ENCODE results near the gene UBR7.
"Not testable (repeated sequence)": the region's sequence is repeated elsewhere in the genome, so short reads cannot be mapped to it uniquely, and the experiment has no call there.

UBR7 gene

GRCh38 chr14:93206793-93207467 is at the start of gene UBR7, which contains the start of gene GON7:
Gene UBR7, plus strand, starts transcription at chr14:93207256. Its CDS starts 36 bp downstream, at chr14:93207292.
Gene GON7, minus strand, starts transcription at chr14:93207065. Its CDS starts 28 bp downstream, at chr14:93207037.
- DNase-seq (ENCODE audit: low read depth) = peak; percentile 77

GRCh38 chr14:93158349-93158748 is 48.7 kb upstream of the UBR7 start:
- not testable (repeated sequence) for DNase-seq (ENCODE audit: low read depth)

GRCh38 chr14:93159625-93160352 is 47.3 kb upstream of the UBR7 start:
- not testable (repeated sequence) for DNase-seq (ENCODE audit: low read depth)

GRCh38 chr14:93160353-93160801 is 46.7 kb upstream of the UBR7 start:
- DNase-seq (ENCODE audit: low read depth) = no peak

- DNase-seq (ENCODE audit: low read depth) = no peak
Observed at GRCh38 chr14:93161411-93161940, 45.6 kb upstream of the UBR7 start.

GRCh38 chr14:93163564-93163963 is 43.5 kb upstream of the UBR7 start:
- no peak for DNase-seq (ENCODE audit: low read depth)

- not testable (repeated sequence) for DNase-seq (ENCODE audit: low read depth)
Observed at GRCh38 chr14:93165271-93166265, 41.5 kb upstream of the UBR7 start.

GRCh38 chr14:93168610-93169009 is 38.4 kb upstream of the UBR7 start:
- DNase-seq (ENCODE audit: low read depth) = not testable (repeated sequence)

GRCh38 chr14:93169619-93170018 is 37.4 kb upstream of the UBR7 start:
- DNase-seq (ENCODE audit: low read depth) = not testable (repeated sequence)

- not testable (repeated sequence) for DNase-seq (ENCODE audit: low read depth)
Observed at GRCh38 chr14:93170141-93170540, 36.9 kb upstream of the UBR7 start.

GRCh38 chr14:93171376-93171775 is 35.7 kb upstream of the UBR7 start:
- DNase-seq (ENCODE audit: low read depth) = no peak

GRCh38 chr14:93173943-93174395 is 33.1 kb upstream of the UBR7 start:
- no peak for DNase-seq (ENCODE audit: low read depth)

GRCh38 chr14:93174731-93175130 is 32.3 kb upstream of the UBR7 start:
- DNase-seq (ENCODE audit: low read depth) = not testable (repeated sequence)

- DNase-seq (ENCODE audit: low read depth) = no peak
Observed at GRCh38 chr14:93175492-93175891, 31.6 kb upstream of the UBR7 start.

- no peak for DNase-seq (ENCODE audit: low read depth)
Observed at GRCh38 chr14:93183596-93184317, 23.3 kb upstream of the UBR7 start.

GRCh38 chr14:93184391-93185348 is 22.4 kb upstream of the UBR7 start, which contains the start of the genes LYSET and MOAP1:
Gene LYSET, plus strand, starts transcription at chr14:93185317. Its CDS starts 89 bp downstream, at chr14:93185406.
Gene MOAP1, minus strand, starts transcription at chr14:93184897. Its CDS starts 655 bp downstream, at chr14:93184242.
- peak; percentile 83 for DNase-seq (ENCODE audit: low read depth)

- no peak for DNase-seq (ENCODE audit: low read depth)
Observed at GRCh38 chr14:93185349-93185720, 21.7 kb upstream of the UBR7 start.

- no peak for DNase-seq (ENCODE audit: low read depth)
Observed at GRCh38 chr14:93186466-93186865, 20.6 kb upstream of the UBR7 start.

GRCh38 chr14:93186956-93187355 is 20.1 kb upstream of the UBR7 start:
- DNase-seq (ENCODE audit: low read depth) = no peak

Data from stimulated activated CD8-positive, alpha-beta memory T cell treated with anti-CD3 and anti-CD28 coated beads, Interleukin-12 subunit alpha, Interleukin-12 subunit beta, amount 100 ng/mL, for 1 hour (primary cell).